HG02884 (cell line): Measurements from ENCODE around the gene GOLGA7B.

Experiments
- ATAC-seq: cut with Tn5 transposase; IDR thresholded peaks from one replicate; pipeline ENCODE4 v1.9.1; 2021; ENCODE audit warnings: mild to moderate bottlenecking, moderate library complexity; ENCODE audit not compliant: unreplicated experiment

Gene GOLGA7B

DNA sequence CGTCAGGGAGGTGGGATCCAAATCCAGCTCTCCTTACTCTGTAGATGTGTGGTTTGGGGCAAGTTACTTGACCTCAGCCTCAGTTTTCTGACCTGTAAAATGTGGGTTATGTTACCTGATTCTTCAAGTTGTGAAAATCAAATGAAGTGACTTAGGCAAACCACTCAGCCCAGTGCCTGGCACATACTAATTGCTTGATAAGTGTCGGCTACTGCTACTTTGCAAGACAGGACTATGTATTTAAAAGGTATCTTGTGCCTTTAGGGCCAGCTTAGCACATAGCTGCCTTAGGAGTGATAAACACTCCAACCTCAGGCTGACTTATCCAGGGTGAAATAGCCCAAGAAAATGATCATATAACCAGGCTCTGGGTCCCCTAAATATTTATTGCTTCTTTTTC lies 42.9 kb downstream of the GOLGA7B start:
- ATAC-seq, result no peak

DNA sequence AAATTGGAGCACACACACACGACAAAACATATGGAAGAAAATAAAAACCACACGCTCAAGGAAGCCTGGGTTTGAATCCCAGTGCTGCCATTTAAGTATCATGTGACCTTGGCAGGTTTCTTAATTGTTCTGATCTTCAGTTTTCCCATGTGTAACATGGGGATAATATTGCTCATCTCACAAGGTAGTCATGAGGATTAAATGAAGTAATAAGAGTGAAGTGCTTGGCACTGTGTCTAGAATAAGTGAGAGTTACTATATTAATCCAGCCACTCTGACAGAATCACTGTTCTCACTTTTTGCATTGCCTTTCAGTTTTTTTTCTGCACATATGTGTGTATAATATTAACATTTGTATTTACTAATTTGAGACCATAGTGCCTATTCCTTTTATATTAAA lies 43.3 kb downstream of the GOLGA7B start:
- no peak for ATAC-seq

DNA sequence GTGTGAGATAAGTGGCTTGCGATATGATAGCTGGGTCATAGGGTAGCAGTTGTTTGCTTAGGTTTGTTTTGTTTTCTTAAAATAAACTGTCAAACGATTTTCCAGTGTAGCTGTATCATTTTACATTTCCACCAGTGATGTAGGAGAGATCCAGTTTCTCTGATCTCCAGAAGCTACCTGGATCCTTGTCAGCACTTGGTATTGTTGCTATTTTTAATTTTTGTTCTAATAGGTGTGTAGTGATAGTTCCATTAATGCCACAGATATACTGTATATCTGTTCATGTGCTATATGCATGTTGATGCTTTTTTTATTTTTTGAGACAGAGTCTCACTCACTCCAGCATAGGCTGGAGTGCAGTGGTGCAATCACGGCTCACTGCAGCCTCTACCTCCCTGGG lies 44.4 kb downstream of the GOLGA7B start:
- no peak for ATAC-seq

DNA sequence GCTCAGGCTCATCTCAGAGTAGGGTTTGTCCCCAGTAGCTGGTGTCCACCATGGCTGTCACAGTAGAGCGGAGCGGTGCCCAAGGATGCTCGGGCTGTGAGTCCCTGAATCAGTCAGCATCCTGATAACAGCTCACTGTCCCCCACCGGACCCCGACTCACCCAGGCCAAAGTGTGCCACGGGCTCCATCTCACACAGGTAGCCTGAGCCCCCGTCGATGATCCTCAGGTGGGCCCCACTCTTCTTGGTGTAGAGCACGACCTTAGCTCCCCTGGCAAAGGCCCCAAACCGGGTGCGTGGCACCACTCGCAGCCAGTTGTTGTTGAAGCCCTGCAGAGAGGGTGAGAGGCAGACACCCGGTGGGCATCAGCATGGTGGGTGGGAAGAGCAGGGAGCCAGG lies 45.4 kb downstream of the GOLGA7B start:
- no peak for ATAC-seq

DNA sequence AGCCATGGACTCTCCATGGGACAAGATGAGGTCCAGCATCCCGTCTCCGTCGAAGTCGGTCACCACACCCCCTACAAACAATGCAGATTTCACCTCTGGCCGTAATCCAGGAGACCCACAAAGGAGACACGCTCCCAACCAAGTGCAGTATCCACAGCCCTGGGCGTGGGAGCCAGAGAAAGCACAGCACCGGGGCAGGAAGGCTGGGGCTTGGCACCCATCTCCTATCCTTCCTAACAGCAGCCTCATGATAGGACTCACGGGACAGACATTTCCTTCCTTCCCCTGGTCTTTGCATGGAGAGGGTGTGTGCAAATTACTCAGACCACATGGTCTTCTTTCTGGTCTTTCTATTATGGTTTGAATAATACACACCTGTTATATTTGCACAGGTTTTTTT lies 46.3 kb downstream of the GOLGA7B start:
- ATAC-seq, result no peak

DNA sequence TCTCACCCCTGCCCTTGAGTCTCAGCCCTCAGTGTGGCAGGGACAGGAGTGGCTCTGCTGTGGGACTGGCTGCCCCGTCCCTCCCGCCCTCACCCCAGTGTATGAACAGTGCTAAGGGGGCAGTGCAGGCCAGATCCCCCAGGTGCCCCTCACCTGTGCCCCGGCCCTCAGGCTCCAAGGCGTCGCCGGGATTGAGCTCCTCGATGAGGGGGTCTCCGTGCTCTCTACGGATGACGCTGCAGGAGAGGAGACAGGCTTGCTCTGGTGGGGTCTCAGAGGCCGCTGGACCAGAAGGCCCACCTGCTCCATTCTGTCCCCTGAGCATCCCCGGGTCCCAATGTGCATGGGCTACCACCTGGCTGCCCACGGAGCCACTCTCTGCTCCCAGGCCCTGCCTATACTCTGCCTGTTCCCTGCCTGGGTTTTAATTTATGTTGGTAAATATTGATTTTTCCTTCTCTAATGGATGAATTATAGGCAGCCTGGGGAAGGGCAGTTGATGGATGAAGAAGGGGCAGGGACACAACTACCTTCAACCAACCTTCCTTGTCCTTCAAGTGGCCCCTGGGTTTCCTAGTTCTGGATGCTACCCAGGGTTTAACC lies 47.2 kb downstream of the GOLGA7B start:
- ATAC-seq, result no peak

DNA sequence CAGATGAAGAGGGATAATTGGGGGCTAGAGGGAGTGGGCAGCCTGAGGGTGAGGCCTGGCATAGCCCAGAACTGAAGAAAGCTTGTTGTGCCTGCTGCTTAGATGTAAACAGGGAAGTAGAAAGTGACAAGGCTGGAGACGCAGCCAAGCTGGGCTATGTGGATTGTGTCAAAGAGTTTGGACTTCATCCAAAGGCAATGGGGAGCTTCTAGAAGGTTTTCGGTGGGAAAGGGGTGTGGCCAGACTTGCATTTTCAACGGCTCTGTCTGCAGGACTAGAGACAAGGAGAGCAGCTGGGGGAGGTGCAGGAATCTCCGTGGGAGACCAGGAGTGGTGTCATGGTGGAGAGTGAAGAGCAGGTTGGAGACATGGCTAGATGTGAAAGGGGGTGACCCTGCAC lies 48.8 kb downstream of the GOLGA7B start:
- no peak for ATAC-seq

DNA sequence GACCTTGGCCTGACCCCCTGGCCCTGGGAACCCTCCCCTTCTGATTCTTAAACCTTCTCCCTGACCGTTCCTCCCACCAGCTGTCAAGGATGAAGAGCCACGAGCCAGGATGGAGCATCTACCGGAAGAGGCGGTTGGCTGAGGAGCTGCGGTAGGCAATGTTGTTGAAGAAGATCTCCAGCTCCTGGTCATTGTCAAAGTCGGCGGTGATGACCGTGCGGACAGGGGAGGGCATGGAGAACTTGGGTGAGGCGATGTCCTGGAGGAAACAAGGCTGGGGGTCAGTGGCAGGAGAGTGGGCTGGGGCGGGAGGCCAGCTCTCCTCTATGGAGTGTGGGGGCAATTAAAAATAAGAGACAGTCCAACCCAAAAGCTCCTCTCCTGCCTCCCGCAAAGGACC lies 51.7 kb downstream of the GOLGA7B start:
- ATAC-seq, result no peak

DNA sequence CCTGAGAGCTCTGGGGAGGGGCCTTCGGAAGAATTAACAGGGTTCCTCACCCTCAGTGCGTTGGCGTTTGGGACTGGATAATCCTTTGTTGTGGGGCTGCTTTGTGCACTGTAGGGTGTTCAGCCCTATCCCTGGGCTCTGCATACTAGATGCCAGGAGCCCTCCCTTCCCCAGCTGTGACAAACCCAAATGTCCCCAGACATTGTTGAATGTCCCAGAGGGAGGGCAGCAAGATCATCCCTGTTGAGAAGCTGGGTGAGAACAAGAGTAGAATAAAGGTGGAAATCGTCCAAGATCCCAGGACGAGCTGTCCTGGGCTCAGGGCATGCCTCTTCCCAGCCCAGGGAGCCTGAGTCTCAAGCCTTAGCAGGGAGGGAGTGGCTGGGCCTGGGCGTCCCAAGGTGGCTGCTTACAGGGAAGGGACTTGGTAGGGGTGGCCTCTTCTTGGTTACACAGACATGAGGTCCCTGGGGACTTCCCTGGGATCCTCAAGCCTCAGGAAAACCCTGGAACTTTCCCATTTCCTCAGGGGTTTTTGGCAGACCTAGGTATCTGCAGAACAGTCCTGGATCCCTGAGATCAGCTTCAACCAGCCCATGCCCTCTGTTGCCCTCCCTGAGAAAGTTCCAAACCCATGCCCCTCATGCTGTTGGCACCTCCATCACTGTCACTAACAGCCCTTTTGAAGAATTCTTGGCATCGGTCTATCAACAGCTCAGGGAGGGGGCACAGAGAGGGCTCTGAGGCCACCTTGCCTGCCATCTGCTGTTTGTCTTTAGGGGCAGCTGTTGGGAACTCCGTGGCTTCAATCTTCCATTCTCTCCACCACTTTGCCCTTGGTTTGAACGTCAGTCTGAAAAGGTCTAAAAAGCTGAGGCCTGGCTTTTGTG lies 53.7 kb downstream of the GOLGA7B start:
- no peak for ATAC-seq

DNA sequence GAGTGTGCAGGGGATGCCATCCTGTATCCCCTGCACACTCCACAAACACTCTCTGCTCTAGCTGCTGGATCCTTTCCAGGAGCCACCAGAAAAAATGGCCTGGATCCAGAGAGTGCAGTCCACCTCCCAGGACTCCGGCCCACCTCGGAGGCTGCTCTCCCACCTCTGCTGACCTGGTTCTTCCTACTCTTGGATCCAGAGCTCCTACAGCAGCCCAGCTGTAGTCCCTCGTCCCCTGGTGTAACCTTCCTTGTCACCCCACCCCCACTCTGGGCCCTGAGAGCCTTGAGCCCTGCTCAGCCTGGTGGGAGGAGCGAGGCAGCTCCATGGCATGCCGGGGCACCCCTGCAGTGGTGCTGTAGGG lies 54.4 kb downstream of the GOLGA7B start:
- no peak for ATAC-seq

DNA sequence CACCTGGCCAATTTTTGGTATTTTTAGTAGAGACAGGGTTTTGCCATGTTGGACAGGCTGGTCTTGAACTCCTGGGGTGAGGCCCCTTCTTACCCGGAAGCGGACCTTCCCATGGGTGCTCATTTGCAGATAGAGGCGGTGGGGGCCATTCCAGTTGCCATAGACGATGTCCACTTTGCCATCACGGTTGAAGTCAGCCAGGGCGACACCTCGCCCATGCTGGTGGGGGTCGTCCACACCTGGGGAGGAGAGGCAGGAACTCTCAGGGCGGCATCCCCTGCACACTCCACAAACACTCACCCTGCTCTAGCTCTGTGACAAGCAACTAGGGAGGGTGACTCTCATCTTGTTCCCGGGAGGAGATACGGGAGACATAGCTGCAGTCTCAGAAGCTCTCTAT lies 54.9 kb downstream of the GOLGA7B start:
- no peak for ATAC-seq

DNA sequence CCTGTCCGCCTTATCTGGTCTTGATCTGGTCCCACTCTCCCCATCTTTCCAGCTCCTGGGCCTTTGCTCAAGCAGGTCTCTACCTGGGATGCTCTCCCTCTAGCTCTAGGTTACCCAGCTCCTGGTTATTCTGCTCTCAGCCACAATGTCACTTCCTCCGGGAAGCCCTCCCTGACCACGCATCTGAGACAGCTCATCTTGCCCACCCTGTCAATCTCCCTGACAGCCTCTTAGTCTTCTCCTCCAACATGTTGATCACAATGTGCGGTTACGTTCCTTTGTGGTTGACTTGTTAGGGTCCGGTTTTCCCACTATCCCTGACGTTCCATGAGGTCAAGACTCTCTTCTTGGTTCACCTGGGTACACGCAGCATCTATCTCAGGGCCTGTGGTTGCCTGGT lies 55.6 kb downstream of the GOLGA7B start:
- no peak for ATAC-seq

DNA sequence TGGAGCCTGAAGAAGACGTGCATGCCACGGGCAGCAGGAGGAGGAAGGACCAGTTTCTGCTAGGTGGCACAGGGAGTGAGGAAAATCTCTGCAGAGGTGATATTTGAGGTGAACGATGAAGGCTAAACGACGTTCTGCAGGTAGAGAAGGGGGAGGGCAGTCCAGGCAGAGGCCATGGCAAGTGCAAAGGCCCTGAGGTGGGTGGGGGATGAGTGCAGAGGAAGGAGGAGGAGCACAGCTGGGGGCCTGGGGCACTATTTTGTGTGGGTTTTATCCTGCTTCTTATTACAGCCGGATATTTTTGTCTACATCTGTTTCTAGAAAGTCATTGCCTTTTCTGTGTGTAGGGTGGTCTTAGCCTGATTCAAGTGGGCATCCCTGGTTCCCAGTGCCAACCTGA lies 57.6 kb downstream of the GOLGA7B start:
- no peak for ATAC-seq

DNA sequence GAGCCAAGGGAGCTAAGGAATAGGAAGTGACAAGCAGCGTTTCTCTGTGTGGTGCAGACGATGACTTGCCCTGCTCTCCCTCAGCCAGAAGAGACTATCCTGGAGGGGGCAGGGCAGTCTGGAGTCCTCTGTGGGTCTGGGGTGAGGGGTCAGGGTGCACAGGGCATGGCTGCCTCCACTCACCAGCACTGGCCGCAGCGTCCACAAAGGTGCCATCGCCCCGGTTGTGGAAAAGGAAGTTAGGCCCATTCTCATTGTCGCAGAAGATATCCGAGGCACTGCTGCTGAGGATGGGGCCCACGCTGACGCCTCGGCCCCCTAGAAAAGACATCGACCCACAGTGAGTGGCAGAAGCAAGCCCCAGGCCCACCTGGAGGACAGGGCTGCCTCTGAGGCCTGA lies 58.2 kb downstream of the GOLGA7B start:
- no peak for ATAC-seq

DNA sequence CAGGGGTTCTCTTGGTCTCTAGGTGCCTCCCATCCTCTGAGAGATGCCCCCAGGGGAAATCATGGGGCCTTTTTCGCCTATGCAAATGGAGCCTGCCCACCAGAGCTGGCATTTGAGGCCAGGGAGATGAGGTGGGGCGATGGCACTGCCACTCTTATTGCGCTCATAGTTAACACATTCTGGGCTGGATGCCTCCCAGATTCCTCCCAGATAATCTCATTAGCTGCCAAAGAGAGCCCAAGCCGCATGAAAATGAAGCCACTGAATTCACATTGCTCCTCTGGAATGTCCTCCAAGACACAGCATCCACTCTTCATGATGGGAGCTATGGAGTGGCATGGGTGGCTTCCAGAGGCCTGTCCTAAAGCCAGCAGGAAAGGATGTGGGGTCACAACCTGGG lies 61.0 kb downstream of the GOLGA7B start:
- no peak for ATAC-seq

DNA sequence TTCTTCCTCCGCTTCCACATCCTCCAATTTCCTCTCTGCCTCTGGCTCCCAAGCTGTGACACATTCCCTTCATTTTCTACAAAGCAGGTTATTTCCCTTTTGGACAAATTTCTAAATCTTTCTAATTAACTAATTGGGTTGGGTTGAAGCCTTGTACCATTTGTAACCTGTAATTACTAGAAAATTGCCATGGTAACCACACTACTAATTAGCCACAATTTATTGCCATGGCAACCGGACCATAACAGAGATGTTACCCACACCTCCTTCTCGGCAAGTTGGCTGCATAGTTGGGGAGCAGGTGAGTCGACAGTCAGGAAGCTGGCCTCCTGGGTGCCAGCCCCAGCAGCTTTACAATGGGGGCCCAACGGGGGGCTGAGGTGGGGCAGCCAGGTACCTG lies 61.6 kb downstream of the GOLGA7B start:
- ATAC-seq, result no peak

DNA sequence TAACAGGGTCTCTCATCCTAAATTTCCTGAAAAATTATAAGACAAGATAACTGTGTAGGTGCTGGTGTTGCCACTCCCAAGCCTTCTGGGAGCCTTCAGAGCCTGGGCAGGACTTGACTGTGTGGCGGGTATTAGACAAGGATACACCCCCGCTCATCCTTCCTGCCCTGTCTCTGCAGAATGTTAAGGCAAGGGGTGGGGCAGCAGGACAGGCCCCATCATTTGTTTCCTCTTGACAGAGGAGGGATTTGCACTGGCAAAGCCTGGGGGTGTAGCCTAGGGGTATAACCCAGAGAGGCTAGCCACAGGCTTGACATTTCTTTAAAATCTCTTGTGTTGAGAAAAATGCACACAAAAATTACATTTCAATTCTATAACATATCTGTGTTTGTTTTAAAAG lies 63.5 kb downstream of the GOLGA7B start:
- ATAC-seq, result no peak

DNA sequence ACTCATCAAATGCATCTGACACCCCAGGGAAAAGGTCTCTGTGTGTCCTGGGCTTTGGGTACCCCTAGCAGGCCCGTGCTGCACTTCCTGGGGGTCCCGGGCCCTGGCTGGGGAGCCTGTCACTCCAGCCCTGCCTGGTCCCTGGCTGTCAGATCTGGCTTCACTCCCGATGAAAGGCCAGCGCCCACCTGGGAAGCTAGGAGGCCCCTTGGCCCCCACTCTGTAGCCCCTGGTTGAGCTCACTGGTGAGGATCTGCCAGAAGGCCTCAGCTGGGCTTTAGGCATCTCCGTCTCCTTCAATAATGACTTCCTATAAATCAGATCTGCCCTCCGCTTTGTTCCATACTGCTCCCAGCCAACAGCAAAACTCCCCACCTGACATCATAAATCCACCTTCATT lies 64.0 kb downstream of the GOLGA7B start:
- ATAC-seq, result no peak

DNA sequence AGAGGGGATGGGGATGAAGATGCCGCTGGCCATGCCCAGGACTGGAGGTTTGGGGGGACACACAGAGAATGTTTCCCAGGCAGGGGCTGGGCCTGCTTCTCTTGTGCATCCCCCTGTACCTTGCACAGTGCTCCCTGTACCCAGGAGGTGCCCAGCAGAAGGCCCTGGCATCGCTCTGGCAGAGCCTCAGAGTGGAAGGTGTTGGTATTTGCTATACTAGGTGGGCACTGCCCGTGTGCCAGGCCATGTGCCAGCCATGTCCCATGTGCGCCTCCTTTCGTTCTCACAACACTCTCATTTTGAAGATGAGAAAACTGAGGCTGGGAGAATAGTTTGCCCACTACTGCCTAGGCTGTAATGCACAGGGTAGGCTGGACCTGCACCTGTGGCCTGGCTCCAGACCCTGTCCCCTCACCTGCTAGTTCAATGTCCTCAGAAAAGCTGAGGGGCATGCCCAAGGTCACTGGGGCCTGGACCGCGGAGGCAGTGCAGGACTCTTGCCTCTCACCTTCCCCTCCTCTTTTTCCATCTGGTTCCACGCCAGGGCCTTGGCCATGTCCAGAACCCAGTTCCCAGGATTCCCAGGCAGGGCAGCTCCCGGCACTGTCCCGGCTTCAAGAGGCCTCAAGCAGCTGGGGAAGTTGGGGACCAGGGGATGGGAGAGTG lies 64.7 kb downstream of the GOLGA7B start:
- ATAC-seq, result no peak

DNA sequence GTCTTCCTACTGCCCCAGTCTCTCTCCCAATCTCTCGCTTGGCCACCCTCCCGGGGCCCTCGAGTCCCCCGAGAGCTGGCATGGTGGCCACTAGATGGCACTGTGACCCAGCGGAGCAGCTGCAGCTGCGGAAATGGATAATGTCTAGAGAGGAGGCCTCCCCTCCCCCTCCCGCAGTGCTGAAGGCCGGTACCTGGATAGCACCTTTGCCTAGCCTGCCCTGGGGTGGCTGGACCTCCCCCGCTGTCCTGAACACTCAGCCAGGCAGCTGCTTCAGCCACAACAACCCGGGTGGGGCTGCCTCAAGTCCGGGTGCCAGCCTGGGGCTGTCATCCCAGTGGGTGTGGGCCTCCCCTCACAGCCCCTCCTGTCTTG lies 65.2 kb downstream of the GOLGA7B start:
- ATAC-seq, result peak; percentile 73

DNA sequence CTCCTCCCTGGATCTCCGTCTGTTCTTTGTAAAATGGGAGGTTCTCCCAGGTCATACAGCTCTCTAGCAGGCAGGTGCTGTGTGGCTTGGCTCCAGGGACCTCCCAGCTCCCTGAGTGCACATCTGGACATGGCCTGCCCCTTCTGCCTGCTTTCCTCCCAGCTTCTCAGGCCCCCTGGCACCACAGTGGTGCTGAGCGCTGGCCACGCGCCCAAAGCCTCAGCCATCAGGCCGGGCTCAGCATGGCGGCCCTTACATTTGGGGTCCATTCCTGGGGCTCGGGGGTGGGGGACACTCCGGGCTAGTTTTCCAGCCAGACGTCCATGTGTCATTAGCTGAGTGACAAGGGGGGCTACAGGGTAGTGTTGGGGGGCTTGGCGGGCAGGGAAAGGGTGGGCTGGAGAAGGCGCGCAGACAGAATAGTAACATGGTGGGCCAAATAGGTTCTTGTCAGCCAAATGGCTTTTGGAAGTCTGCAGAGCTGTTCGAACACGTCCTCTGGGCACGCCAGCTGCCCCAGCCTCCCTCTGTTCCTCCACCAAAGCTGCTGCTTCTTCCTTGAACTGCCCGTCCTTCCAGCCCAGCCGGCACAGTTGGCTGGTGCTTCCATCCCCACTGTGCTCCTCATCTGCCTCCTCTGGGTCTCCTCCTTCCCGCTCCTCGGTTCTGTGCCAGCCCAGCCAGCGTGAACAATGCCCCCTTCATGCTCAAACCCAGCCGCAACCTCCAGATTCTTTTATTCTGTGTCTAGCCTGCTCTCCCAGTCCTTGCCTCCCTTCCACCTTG lies 65.9 kb downstream of the GOLGA7B start:
- no peak for ATAC-seq
